NOMO-1 treated with DMSO at 0.1 percent for 48 hours (cell line): ENCODE data around the gene GAS7.

Experiments
- DNase-seq: peaks from one replicate; lab custom pipeline; 2025; ENCODE audit not compliant: unreplicated experiment; lab: John Stamatoyannopoulos, UW

Gene GAS7

DNA sequence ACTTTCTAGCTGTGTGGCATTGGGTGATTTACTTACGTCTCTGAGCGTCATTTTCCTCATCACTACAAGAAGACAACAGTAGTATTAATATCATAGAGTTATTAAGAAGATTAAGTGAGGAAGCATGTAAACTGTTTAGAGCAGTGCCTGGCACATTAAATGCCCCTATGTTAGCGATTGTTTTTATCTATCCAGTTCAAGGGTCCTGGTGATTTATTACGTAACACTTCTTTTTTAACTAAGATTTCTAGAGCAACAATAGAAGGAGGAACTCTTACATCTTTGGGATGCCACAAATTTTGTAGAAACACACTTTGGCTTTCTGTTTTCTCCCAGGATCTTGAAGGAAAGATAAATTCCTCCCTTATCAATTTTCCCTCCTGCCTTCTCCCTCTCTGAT is 3.3 kb upstream of the GAS7 start:
- no peak for DNase-seq

DNA sequence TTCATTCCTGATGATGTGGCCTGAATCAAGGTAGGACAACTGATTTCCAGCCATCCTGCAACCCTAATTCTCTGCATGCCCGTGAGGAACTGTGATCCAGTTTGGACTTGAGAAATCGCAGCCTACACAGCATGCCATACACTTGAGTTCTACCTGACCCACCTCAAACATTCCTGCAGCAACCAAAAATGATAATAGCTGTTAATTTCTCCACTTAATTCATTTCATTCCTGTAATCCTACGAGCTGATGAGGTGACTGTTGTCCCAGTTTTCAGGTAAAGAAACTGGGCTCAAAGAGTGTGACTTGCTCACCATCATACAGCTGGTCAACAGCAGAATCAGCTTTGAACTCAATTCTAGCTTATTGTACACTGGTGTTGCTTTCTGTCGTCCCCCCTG is 2.2 kb upstream of the GAS7 start:
- no peak for DNase-seq

DNA sequence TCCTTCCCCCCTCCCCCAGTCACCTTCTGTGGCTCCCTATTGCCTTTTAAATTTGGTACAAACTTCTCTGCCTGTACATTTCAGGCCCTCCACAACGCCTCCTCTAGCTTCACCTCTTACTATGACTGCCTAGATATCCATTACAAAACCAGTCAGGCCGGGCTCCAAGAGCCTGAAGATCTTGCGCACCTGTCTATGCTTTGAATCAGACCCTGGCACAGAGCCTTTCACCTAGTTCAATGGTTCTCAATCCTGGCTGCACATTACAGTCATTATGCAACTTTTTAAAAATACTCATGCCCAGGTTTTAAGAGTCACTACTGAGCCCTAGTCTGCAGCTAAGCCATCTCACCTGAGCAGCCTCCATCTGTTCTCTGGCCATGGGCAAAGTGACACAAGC is 1.6 kb upstream of the GAS7 start:
- DNase-seq: no peak

DNA sequence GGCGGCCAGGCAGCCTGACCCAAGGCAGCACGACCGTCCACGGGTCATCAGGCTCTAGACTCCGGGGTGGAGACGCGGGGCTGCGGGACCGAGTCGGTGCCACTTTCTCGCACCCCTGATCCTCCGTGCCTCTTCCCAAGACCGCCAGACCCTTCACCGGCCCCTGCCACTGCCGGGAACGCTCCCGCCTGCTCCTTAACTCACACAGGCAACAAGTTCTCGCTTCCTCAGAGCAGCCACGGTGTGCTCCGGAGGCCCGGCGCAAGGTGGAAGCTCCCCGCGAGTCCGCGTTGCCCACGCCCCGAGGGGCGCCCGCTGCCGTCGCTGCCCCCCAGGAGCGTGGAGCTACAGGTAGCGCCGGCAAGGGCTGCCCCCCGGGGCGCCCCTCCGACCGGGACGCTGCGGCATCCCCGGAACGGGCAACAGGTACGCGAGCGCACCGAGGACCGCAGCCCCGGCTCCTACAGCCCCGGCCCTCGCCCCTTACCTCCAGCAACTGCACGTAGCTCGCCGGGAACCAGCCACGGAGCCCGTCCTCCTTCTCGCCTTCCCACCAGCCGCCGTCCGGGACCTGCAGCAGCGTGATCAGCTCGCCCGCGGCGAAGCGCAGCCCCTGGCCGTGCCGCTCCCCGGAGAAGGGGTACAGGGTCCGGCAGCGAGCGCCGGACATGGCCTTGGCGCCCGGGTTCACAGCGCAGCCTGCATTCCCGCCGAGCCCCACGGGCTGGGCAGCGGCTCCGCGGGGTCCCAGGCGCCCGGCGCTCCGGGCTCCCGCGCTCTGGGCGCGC is 491 bp downstream of the GAS7 start:
- peak; percentile 38 for DNase-seq

DNA sequence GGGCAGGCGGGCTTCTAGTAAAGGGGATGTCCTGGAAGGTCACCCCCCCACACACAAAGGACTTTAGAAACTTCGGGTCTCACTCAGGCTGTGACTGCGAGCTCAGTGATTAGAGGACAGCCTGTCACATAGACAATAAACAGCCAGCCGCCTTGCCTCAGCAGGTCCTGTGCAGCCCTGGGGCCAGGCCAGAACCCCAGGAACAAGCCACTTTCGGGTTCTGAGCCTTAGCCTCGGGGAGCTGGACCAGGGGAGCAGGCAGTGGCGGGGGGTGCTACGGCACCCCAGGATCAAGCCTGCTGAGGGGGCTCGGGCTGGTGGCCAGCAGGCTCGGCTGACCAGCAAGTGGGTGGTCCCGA is 1.1 kb downstream of the GAS7 start:
- DNase-seq: no peak

DNA sequence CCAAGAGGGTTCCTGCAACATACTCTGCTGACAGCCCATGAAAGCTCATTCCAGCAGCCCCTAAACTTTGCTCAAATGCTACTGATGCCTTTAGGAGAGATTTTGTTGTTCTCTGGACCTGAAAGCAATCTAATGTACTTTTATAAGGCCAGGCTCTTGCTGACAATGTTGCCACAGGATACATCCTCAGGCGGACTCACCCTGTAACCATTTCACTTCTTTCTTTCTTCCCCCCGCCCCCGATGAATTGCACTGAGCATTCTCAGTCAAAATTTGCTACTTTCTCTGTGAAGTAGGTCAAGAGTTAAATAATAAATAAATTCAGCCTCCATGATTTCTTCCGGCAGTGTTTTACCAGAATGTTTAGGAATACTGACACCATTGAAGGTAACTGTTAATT is 1.5 kb downstream of the GAS7 start:
- DNase-seq: no peak

DNA sequence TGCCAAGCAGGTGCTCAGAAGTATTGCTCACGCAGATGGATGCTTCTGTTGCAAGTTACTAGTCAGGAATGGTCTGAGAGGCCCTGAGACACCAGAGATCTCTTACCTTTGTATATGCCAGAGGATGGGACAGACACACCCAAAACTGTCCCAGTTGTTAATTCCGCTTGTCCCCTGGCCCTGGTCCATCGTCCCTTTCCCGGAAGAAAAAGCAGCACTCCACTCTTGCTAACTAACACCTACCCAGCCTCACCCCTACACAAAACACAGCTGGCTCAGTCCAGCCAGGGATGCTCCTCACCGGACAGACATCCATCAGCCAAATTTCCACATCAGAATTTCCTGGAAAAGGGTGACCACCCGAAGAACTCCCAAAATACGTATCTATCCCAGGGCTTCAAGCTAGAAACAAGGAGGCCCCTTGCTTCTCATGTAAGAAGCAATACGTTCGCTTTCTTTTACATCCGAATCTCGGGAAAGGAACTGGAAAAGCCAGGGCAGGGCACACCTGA is 2.0 kb downstream of the GAS7 start:
- no peak for DNase-seq

DNA sequence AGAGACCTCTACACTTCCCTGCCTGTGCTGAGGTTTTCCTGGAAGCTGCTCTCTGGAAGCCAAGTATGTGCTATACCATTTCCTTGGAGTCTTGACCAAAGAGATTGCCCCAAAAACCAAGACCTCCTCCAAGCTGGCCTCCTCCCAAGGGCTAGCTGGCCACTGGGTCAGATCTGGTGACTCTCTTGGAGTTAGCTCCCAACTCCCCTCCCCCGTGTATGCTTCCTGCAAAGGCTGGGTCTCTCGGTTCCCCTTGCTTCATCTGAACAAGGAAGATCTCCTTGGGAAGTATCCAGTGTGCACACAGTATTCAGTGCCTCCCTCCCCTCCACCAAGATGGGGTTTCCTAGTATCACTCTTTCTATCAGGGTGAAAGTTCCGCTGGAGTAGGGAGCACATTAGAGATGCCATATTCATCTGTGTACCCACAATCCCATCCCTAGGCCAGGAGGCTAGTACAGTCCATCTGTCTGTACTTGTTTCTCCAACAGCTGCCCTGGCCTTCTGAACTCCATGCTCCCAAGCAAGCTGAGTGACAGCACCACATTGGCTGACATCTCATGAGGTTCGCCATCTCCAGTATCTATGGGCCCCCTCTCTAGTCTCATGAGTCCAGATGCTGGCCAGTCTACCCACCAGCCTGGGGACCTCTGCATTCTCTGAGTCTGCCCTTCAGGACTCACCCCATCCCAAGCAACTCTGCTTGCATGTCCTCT is 3.2 kb downstream of the GAS7 start:
- DNase-seq: no peak

DNA sequence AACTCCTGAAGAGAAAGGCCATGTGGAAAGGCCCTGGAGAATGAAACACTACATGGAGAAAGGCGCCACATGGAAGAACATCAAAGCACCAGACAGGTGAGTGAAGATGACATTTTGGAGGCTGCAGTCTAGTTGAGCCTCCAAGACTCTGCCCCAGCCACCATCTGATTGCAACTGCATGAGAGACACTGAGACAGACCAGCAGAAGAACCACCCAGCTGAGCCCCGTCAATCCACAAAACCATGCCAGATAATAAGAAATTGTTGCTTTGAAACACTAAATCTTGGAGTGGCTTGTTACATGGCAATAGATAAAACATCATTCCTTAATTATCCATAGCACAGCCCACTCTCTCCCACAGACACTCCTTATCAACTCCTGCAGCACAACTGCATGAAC is 4.8 kb downstream of the GAS7 start:
- no peak for DNase-seq

DNA sequence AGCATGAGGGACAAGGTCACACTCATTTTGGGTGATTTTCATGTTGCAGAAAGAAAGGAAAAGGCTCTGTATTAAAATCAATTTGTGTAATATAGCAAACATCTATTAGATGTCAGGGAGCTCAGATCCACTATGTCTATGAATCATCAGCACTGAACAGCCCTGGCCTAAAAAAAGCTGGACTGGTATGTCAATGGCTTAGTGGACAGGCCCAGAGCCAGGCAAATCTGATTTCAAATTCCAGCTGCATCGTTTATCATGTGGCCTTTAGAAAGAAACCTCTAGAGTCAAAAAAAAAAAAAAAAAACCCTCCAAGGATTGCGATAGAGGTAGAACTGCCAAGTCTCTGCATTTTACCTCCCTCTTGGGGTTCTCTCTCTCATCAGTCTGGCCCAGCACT is 5.4 kb downstream of the GAS7 start:
- no peak for DNase-seq

DNA sequence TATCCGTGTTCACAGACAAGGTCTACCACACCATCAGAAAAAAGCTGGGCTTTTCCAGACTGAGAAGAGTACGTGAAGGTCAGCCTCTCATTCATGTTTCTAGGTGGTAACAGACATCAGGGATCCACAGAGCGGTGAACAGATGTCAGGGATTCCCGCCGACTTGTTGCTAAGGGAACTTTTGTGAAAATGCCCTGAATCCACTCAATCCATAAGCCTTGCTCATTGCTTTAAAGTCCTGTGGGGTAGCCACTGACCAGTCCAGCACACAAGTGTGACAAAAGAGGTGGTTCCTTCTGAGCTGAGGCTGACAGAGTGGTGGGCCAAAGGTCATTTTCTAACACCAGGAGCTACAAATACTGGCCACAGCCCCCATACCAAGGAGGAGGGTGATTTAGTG is 5.9 kb downstream of the GAS7 start:
- DNase-seq: no peak

DNA sequence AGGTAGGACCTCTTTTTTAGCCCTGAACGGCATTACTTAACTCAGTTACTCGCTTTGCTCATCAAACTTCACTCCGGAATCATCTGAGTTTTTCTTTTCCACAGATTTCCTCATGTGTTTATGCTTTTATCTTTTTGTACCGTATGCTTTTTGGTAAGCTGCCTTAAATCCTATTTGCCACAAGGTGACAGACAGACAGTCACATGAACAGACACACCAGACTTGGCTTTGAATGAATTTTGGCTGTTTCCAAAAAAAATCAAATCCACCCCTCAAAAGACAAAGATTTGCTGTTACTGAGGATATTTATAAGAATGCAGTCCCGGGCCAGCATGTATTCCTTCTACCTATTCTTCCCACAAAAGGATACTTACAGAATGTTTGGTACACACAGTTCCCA is 10.9 kb downstream of the GAS7 start:
- DNase-seq: no peak

DNA sequence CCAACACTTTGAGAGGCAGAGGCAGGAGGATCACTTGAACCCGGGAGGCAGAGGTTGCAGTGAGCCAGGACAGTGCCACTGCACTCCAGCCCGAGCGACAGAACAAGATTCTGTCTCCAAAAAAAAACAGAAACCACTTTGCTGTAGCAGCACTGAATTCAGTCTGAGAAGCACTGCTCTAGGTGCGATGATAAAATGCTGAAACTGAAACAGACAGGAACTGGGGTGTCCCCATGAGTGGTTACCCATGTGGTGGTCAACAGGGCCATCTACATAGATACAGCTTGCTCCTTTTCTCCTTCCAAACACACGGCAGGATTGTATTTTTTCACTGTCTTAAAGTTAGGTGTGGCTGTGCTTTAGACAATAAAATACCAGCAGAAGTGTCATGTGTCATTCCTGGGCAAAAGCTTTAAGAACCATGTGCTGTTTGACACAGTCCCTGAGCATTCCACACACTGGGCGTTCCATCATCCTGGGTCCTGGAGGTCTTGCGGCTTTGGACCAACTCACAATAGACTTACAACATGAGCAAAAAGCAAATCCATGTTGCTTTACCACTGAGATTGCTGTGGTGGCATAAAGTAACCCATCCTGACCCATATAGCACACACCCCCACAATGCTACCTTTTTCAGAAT is 11.5 kb downstream of the GAS7 start:
- DNase-seq: no peak

DNA sequence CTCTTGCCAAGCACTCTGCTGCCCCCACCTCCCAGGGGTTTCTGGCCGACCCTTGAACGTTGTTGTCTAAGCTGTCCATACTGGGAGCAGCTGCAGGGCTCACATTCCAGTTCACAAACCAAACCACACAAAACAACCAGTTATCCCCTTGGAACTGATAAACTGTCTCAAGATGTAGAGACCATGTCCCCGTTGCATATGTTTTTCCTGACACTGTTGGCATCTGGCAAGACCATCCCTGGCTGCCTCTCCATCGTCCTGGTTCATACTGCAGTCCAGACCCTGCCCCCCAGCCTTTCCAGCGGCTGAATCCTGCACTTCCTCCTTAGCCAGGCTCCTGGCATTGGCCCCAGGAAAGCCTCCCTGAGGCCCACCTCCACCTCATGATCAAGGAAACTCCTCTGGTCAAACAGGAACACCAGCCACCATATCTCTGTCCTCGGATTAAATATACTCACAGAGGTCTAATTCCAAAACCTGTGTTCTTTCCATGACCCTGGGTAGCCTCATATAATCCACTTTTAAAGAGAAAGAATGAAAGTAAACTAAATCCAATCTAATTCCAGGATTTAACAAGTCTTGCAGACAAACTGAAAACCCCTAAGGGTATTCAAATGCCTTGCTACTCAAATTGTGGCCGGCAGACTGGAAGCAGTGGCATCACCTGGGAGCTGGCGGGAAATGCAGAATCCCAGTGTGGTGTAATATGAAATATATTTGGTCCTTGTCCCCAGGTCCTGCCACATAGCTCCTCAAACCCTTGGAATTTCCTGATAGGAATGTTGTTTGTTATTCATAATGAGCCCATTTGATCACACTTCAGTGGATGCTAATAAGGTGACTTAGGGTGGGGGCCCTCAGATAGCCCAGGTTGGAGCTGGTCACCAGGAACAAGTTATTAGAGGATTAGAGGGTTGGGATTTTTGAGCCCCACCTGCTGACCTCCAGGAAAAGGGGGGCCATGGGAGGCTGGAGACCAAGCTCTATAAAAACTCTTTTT is 14.2 kb downstream of the GAS7 start:
- no peak for DNase-seq

DNA sequence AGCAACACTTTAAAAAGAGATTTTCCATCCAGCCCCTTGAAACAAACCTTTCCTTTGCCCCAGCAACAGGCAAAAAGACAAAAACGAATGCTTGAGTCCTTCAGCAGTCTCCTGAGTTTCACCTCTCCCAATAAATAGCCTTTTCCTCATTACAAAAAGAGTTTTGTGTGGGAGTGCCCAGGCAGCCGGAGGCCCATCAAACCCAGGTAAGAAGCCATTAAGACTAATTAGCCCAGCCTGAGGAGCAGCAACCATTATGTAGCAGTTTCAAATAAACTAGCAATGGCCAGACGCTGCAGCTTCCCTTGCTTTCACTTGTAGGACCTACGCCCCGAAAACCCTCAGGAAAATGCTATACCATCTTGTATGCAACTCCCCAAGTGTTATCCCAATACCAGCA is 15.6 kb downstream of the GAS7 start:
- DNase-seq: no peak

DNA sequence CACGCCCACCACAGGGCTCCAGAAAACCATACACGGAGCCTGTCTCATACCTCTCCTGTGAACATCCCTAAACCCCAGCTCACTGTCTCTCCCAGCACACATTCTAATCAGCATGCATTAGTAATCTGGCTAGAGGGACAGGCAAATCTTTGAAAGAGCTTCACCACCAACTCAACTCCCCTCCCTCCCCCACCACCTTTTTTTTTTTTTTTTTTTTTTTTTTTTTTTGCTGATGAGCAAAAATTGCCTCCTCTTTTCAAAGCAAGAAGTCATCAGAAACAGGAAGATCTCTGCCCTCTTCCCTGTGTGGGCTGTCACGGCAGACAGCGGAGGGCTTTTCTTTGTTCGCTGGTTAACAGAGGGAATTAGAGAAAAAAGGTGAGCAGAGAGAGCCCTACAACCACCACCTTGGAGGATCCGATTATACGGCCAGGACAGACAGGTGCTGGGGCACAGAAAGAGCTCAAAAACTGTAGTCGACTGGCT is 19.9 kb downstream of the GAS7 start:
- DNase-seq: no peak

DNA sequence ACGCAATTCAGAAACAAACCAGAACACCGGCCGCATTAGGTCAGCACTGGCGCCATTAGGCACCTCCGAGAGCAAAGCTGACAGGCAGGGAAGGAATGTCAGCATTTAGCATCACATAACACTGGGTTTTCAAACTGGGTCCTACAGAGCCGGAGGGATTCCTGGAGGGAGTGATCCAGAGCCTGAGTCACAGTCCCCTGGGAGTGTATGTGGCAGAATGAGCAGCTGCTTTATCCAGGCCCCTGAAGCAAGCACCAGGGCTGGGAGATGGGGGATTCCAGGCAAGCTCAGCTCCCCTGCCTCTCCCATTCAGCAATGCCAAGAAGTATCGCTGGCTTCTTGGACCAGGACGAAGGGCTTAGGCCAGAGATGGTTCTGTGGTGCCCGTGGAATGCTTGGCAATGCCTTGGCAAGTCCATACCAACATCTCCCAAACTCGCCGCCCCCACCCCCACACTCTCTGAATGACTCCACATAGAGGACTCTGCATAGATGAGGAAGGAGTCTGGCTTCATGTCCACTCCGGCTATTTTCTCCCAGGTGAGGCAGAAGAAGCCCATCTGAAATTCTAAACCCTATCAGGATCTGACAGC is 20.4 kb downstream of the GAS7 start:
- no peak for DNase-seq

DNA sequence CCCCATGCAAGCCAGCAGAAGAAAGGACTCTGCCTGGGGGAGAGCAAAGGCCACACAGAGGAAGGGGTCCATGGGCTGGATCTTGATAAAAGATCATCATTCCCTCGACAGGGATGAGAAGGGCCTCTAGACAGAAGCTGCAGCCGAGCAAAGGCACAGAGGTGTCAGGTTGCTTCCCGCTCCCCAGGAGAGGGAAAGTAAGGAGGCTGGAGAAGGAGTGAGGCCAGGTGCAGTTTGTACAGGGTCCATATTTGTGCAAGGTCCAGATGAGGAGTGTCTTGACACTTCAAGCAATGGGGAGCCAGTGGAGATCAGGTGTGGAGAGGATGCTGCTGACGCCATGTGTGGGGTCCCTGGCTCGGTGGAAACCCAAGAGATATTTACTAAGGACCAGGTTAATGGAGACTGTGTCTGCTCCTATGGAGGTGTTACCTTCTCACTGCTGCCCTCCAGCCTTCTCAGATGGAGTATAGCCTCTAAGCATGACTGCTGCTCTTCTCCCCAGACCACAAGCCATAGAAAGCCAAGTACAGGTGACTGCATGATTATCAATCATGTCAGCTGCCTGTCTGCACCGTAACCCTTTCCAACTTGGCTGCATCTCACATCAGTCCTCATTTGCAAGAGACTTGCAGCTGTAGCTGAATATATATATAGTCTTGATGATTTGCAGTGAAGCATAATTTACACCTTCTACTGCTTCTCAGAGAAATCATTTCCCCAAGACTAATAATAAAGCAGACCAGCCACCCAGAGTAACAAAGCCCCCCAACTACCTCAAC is 21.1 kb downstream of the GAS7 start:
- no peak for DNase-seq

DNA sequence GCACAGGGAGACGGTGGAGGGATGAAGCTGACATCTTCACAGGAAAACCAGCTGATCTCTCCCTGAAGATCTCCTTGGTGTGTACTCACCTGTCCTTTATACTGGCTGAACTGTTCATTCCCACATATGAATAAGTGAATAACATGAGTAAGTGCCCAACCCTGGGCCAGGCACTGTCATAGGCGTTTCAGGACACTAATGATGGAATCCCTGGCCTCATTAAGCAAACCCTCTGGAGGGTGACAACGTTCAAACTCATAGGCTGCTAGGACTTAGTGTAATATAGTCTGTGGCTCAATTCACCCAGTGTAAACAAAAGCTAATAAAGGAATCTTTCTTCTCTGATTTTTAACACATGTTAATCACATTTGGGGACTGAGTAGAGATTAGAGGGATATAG is 24.5 kb downstream of the GAS7 start:
- DNase-seq: no peak

DNA sequence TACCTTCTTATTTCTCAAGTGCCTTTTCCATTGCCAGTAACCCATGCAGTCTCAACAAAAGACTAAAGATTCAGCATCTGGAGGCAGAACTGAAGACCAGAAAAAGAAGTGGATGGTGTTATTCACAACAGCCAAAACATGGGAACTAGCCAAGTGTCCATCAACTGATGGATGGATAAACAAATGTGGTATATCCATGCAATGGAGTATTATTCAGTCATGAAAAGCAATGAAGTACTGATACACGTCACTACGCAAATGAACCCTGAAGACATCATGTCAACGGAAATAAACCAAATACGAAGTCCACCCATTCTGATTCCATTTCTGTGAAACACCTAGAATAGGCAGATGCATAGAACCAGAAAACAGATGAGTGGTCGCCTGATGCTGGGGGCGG is 25.6 kb downstream of the GAS7 start:
- DNase-seq: no peak
